IPS-20b (cell line): Measurements from ENCODE around the gene USP11.

Experiments used
- H3K27ac ChIP-seq: one replicate; pipeline ENCODE4 v1.5.1; 2013; ENCODE audit warnings: low read length
- H3K27me3 ChIP-seq: 2 replicates; pipeline ENCODE4 v1.6.1; 2013; ENCODE audit warnings: mild to moderate bottlenecking, low read length, inconsistent platforms; ENCODE audit not compliant: insufficient read depth
- H3K36me3 ChIP-seq: 2 replicates; pipeline ENCODE4 v1.6.1; 2013; ENCODE audit warnings: low read depth, mild to moderate bottlenecking, inconsistent platforms, low read length, moderate library complexity; ENCODE audit not compliant: insufficient read depth
- H3K4me1 ChIP-seq: 2 replicates; pipeline ENCODE4 v1.6.1; 2013; ENCODE audit warnings: mild to moderate bottlenecking, control low read depth, inconsistent platforms, low read length, moderate library complexity; ENCODE audit not compliant: insufficient read depth
- H3K4me3 ChIP-seq: 2 replicates; pipeline ENCODE4 v1.5.1; 2013; ENCODE audit warnings: mild to moderate bottlenecking, low read length, inconsistent platforms
- H3K9ac ChIP-seq: 2 replicates; pipeline ENCODE4 v1.6.1; 2013; ENCODE audit warnings: low read depth, mild to moderate bottlenecking, inconsistent platforms, low read length, moderate library complexity
- H3K9me3 ChIP-seq: 2 replicates; pipeline ENCODE4 v1.6.1; 2013; ENCODE audit warnings: mild to moderate bottlenecking, low read depth, low read length, inconsistent platforms; ENCODE audit not compliant: insufficient read depth

The USP11 gene

DNA sequence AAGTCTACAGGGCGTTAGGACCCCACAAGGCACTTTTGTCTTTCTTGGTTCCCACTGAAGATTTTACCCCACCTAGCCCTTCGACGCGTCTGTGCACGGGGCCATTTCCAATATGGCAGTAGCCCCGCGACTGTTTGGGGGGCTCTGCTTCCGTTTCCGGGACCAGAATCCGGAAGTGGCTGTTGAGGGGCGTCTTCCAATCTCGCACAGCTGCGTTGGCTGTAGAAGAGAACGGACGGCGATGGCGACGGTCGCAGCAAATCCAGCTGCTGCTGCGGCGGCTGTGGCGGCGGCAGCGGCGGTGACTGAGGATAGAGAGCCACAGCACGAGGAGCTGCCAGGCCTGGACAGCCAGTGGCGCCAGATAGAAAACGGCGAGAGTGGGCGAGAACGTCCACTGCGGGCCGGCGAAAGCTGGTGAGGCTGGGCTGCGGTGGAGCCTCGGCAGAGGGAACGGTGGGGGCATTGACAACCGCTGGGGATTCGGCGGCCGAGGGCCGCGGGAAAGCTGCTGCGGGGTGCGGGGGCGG is at the start of gene USP11:
USP11 (plus strand) TSS at position 207 of the 530 bp plus-strand sequence; CDS start at position 242, 35 bp downstream.
- Histone ChIP-seq H3K27ac (peak within 1 kb of the TSS; percentile 90), H3K4me1 (no peaks in the 10 kb centered on the region), H3K9me3 (no peaks in the 10 kb centered on the region), H3K36me3 (peaks cover 9% of the 10 kb centered on the region), H3K4me3 (peak within 1 kb of the TSS; percentile 83), H3K9ac (peak within 1 kb of the TSS; percentile 97), H3K27me3 (no peaks in the 10 kb centered on the region)

DNA sequence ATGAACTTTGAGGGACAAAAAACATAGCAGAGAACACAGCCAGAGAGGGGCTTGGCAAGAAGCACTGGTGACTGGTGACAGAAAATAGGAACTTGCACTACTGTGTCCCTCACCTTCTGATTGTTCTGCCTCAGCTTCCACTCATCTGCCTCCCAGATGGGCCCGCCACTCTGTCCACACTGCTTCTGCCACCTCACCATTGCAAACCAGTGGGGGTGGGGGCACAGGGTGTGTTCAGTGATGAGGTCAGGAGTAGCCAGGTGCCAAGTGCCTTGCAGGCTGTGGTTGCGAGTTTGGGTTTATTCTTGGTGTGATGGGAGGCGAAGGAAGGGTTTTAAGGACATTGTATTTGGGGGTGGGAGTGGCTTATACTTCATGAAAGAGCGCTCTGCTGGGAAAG is 48.3 kb upstream of the USP11 start:
- H3K36me3 ChIP-seq, result peaks cover 58% of the 10 kb centered on the region

DNA sequence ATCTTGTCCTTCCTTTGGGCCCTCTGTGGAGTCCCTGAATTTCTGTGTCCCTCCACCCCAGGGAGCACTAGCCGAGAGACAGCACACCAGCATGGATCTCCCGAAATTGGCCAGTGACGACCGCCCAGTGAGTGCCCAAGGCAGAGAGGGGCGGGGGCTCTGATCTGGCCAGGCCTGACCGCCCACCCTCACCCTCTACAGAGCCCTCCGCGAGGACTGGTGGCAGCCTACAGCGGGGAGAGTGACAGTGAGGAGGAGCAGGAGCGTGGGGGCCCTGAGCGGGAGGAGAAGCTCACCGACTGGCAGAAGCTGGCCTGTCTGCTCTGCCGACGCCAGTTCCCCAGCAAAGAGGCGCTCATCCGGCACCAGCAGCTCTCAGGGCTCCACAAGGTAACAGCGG is 47.6 kb upstream of the USP11 start:
- no peak overlapping the region for H3K9ac ChIP-seq
- H3K4me3 ChIP-seq, result no peak overlapping the region
- no peaks in the 10 kb centered on the region for H3K4me1 ChIP-seq
- peaks cover 54% of the 10 kb centered on the region for H3K36me3 ChIP-seq
- no peaks in the 10 kb centered on the region for H3K27me3 ChIP-seq
- no peak overlapping the region for H3K27ac ChIP-seq
- no peaks in the 10 kb centered on the region for H3K9me3 ChIP-seq

More for the DNA sequence above, 48.3 kb upstream of the USP11 start:
- H3K4me1 ChIP-seq, result no peaks in the 10 kb centered on the region
- H3K9ac ChIP-seq, result no peak overlapping the region
- no peaks in the 10 kb centered on the region for H3K9me3 ChIP-seq
- H3K4me3 ChIP-seq, result no peak overlapping the region
- no peaks in the 10 kb centered on the region for H3K27me3 ChIP-seq
- H3K27ac ChIP-seq, result no peak overlapping the region

DNA sequence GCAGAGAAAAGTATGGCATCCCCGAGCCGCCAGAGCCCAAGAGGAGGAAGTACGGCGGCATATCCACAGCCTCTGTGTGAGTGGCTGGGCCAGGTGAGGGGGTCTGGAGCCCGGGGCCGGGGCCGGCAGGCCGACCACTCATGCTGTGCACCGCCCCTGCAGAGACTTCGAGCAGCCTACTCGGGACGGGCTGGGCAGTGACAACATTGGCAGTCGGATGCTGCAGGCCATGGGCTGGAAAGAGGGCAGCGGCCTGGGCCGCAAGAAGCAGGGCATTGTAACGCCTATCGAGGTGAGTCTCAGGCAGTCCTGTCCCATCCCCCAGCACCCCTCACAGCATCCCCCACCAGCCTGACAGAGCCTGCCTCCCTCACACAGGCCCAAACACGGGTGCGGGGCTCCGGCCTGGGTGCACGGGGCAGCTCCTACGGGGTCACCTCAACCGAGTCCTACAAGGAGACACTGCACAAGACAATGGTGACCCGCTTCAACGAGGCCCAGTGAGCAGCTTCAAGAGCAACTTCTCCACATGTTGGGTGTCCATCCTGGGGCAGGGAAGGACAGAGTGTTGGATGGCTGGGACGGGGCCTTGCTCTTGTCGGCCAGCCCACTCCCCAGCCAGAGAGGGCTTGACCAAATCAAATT is 46.6 kb upstream of the USP11 start:
- Histone ChIP-seq H3K27me3 (no peaks in the 10 kb centered on the region), H3K4me3 (no peak overlapping the region)

DNA sequence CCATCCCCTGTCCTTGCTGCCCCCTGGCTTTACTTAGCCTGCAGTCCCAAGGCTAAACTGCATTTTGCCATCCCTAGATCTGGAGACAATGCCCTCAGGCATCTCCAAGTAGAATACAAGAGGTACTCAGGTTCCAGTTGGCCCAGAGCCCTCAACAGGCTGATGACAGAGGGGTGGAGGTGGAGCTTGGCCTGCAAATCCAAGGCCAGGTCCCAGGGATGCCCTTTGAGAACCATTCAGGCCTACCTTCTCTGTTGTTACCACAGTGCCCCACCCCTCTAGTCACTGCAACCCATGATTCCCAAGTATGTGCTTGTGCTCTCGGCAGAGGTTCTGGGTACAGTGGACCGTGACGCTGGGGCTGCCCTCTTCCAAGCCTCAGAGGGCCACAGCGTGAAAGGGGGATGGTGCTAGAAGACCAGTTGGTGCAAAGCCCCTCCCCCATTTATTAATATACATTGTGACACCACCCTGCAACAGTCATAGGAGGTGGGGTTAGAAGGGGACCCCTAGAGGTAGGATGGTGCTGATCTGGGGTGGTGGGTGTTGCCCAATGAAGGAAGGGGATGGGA is 45.6 kb upstream of the USP11 start:
- Histone ChIP-seq H3K9me3 (no peaks in the 10 kb centered on the region), H3K27me3 (no peaks in the 10 kb centered on the region), H3K4me1 (no peaks in the 10 kb centered on the region), H3K9ac (no peak overlapping the region), H3K27ac (no peak overlapping the region), H3K4me3 (no peak overlapping the region), H3K36me3 (peaks cover 35% of the 10 kb centered on the region)

More for the DNA sequence above, 46.6 kb upstream of the USP11 start:
- H3K9ac ChIP-seq, result no peak overlapping the region
- H3K4me1 ChIP-seq, result no peaks in the 10 kb centered on the region
- peaks cover 45% of the 10 kb centered on the region for H3K36me3 ChIP-seq
- no peak overlapping the region for H3K27ac ChIP-seq
- H3K9me3 ChIP-seq, result no peaks in the 10 kb centered on the region

DNA sequence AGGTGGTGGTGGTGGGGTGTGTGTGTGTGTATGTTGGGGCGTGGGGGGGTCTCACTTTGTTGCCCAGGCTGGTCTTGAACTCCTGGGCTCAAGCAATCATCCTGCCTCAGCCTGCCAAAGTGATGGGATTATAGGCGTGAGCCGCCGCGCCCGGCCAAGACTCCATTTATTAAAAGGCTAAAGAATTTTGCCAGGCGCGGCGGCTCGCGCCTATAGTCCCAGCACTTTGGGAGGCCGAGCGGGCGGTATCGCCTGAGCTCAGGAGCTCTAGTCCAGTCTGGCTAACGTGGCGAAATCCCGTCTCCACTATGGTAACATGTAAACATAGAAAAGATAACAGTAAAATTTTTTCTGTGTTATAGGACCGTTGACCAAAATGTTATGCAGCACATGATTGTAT is 42.9 kb upstream of the USP11 start:
- H3K27ac ChIP-seq, result no peak overlapping the region
- no peaks in the 10 kb centered on the region for H3K9me3 ChIP-seq
- H3K9ac ChIP-seq, result no peak overlapping the region
- no peak overlapping the region for H3K4me3 ChIP-seq
- H3K36me3 ChIP-seq, result peaks cover 21% of the 10 kb centered on the region
- no peaks in the 10 kb centered on the region for H3K27me3 ChIP-seq
- H3K4me1 ChIP-seq, result no peaks in the 10 kb centered on the region

DNA sequence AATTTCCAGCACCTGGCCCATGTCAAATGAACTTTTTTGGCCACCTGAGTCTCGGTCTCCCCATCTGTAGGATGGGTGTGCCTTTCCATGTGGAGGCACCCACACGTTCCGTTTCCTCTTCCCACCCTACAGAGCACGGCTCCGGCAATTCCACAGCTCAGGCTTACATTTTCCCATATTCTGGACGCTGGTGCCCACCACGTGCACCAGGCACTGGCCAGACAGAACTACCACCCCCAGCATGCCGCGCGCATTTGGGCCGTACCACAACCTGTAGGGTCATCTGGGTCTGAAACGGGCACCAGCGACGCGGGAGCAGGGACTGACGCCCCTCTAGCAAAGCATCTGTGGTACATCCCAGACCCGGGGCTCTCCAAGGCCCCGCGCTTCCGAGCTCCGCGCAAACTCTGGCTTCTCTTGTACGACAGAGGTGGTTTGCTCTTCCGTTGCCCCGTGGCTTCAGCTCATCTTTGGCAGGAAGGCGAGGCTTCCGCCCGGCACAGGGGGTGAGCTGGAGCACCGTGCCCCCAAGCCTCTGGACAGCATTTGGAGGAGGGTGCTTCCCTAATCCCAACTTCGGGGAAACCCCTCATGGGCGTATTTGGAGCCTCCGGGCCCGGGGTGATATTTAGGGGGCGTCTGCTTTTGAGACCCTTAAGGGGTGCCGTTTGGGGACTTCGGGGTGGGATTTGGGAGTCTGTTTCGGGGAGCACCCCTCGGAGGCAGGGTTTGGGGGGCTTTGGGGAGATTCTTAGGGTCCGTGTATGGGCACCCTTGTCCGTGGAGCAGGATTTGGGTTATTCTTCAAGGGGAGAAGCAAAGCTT is 42.2 kb upstream of the USP11 start:
- Histone ChIP-seq H3K27ac (no peak overlapping the region), H3K4me3 (peak overlapping the region; percentile 79), H3K27me3 (no peaks in the 10 kb centered on the region), H3K9me3 (no peaks in the 10 kb centered on the region), H3K36me3 (peaks cover 18% of the 10 kb centered on the region), H3K9ac (peak overlapping the region; percentile 79; the same call in 1 of the 2 replicates), H3K4me1 (peaks cover 2% of the 10 kb centered on the region)

DNA sequence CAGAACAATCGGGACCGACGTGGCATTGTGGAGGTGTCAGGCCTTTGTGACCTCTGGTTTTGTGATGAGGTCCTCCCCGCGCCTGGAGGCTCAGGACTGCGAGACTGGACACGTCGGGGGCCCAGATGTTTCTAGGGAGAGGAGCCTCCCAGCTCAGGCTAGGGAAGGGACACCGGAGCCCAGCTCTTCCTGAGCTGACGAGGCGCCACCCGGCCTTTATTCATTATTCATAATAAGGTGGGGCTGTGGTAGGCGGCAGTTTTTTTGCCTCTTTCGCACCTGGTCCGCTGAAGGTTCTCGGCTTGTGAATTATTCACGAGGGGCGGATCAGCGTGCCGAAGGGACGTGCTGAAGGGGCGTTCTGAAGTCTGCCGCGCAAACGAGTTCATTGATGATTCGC is 41.5 kb upstream of the USP11 start:
- Histone ChIP-seq H3K4me3 (peak overlapping the region; percentile 79), H3K27me3 (no peaks in the 10 kb centered on the region), H3K27ac (no peak overlapping the region), H3K36me3 (peaks cover 18% of the 10 kb centered on the region), H3K9ac (peak overlapping the region; percentile 79; the same call in 1 of the 2 replicates), H3K4me1 (peaks cover 7% of the 10 kb centered on the region), H3K9me3 (no peaks in the 10 kb centered on the region)

DNA sequence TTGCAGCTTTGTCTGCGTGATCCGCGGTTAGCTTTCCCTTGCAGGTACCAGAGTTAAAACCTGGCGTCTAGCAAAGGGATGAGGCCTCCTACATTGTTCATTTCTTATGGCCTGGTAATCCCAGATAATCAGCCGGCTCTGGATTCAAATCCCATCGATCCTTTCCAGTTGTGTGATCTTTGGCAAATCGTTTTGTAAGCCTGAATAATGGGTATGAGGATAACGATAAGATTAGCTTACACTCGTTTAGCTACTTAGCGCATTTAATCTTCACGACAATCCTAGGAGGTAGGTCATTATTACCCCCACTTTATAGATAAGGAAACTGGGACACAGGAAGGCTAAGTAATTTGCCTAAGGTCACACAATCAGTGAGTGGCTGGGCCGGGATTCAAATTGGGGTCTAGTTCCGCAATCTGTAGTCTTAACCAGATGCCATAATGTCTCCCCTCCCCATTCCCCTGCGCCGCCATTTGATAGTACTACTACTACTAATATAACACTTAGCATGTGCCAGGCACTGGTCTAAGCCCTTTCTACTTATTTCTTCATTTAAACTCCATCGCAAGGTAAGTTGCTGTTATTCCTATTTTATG is 40.9 kb upstream of the USP11 start:
- Histone ChIP-seq H3K9me3 (no peaks in the 10 kb centered on the region), H3K36me3 (peaks cover 18% of the 10 kb centered on the region), H3K27me3 (no peaks in the 10 kb centered on the region), H3K9ac (peak overlapping the region; percentile 79; the same call in 1 of the 2 replicates), H3K27ac (no peak overlapping the region), H3K4me1 (peaks cover 12% of the 10 kb centered on the region), H3K4me3 (peak overlapping the region; percentile 79)

DNA sequence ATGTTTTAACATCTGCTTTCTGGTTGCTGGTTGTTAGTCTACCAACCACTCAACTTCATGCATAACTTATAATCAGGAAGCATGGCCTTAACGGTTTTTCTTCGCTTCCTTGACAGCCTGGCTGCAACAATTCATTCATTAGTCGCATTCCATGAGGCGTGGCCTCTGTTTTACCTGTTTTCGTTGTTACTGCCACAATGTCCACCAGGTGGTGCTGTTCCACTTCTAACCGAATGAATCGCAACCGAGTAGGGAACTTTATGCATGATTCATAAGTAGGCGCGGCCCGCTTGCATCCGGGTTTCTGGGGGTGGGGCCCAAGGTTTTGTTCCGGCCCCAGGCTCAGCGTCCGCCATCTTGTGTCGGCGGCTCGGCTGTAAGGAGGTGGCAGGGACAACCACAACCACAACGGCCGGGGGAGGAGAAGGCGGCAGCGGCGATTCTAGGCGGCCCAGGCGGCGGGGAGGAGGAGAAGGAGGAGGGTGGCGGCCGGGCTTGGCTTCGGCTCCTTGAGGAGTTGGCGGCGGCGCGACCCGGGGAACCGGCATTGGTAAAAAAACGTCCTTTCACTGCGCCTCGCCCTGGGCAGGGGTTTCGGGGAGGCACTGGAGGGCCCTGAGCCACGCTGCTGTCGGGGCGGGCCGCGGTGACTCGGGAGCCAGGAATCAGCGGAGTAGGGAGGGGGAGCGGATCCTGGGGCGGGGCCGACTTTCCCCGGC is 39.2 kb upstream of the USP11 start, which contains the start of gene UBA1:
UBA1 (plus strand) TSS at position 355 of the 719 bp plus-strand sequence. CDS start 4,974 bp downstream, outside the sequence.
- H3K27ac ChIP-seq, result peak within 1 kb of the TSS; percentile 70
- H3K4me3 ChIP-seq, result peak within 1 kb of the TSS; percentile 97
- H3K27me3 ChIP-seq, result no peaks in the 10 kb centered on the region
- no peaks in the 10 kb centered on the region for H3K9me3 ChIP-seq
- peak within 1 kb of the TSS; percentile 94 for H3K9ac ChIP-seq
- H3K4me1 ChIP-seq, result peaks cover 24% of the 10 kb centered on the region
- H3K36me3 ChIP-seq, result peaks cover 32% of the 10 kb centered on the region
